HL-60/S4 treated with phorbol 12-myristate 13-acetate at 8.2 ng/mL for 4 days and 3 days (cell line): ENCODE results near the gene MRPL24.
"Not testable (repeated sequence)": the region's sequence is repeated elsewhere in the genome, so short reads cannot be mapped to it uniquely, and the experiment has no call there.

Experiments
- in situ Hi-C: fragments of 300-500 bp; cut with MboI; formaldehyde crosslinking; loops from 2 replicates; pipeline ENCODE4 v1.15.0; 2022; ENCODE audit warnings: low sequenced_read_pairs

The MRPL24 gene

DNA sequence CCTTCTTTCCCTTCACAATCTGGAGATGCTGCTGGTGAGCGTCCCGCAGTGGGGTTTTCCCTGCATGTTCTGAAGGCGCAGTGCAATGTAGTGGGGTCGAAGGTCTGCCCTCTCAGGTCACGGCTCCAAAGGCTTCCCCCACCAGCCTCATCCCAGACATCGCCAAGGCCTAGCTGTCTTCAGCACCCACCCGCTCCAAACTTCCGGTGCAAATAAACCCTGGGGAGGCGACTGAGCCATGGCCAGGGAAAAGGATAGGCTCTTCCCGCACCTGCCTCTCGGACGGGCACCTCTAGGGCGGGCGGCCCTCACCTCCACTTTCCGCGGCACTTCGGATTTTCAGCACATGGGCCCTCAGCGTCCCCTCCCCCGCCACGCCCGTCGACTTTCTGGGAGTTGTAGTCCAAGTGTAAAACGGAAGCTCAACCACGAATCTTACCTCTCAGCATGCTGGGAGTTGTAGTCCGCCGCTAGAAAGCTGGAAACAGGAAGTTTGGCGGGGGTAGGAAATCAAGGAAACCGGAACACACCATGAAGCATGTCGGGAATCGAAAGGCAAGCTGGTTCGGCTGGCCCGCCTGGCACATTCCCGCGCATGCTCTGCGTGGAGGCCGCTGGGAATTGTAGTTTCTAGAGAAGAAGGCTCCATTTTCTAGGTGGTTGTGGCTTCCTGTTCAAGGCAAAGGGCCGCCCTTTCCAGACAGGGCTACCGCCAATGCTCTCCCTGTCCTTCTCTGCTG, at the start of gene MRPL24:
Gene MRPL24 (minus strand): TSS at position 348 of the 740 bp plus-strand sequence. CDS start 2,384 bp downstream, outside the sequence.
- in situ Hi-C loops: no loop called here

- in situ Hi-C loops: loop anchor here (10.0 kb wide), 1 partner anchor 95 kb away; no protein-coding TSS in a partner anchor
Measured at GRCh38 chr1:156789621-156790318, 48.9 kb upstream of the MRPL24 start.

DNA sequence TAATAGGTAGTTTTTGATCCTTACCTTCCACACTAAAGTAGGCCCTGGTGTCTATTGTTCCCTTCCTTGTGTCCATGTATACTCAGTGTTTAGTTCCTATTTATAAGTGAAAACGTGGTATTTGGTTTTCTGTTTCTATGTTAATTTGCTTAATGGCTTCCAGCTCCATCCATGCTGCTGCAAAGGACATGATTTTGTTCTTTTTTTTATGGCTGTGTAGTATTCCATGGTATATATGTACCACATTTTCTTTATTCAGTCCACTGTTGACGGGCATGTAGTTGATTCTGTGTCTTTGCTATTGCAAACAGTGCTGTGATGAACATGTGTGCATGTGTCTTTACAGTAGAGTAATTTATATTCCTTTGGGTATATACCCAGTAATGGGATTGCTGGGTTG, 47.2 kb upstream of the MRPL24 start:
- in situ Hi-C loops: no loop called here

GRCh38 chr1:156786640-156787039, 45.8 kb upstream of the MRPL24 start:
- in situ Hi-C loops: no loop called here

DNA sequence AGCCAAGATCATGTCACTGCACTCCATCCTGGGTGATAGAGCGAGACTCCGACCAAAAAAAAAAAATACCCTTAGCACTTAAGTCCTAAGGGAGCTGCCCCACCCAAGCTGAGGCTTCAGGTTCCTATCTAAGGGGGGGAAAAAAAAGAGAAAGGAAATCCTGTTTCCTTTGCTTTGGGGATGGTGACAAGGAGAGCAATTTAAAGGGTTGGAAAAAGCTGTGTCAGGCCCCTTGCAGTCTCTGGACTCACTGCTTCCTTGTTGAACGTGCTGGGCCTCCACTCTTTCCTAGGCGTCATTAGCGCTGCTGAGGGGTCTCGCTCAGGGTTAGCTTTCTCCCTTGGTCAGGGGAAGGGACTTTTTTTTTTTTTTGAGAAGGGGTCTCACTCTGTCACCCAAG, 44.6 kb upstream of the MRPL24 start:
- in situ Hi-C loops: no loop called here

GRCh38 chr1:156781585-156782186, 40.8 kb upstream of the MRPL24 start:
- in situ Hi-C loops: no loop called here

GRCh38 chr1:156777573-156777972, 36.7 kb upstream of the MRPL24 start:
- in situ Hi-C loops: no loop called here

DNA sequence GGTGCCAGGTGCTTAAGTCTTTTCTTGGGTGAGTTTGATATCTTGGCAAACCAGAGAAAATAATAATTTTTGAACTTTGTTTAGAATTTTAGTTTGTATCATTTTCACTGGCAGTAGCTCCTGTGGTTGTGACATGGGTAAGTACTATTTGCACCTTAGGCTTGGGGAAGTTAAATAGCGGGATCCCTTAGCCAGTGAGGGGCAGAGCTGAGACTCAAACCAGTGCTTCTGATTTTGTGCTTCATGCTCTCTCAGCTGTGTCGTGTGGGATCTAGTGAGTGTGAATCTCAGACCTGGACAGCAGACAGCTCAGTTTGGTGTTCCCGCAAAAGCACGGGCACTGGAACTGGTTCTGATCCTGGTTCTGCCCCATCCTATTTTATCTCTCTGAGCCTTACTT, 36.1 kb upstream of the MRPL24 start:
- in situ Hi-C loops: no loop called here

GRCh38 chr1:156775799-156776198, 34.9 kb upstream of the MRPL24 start:
- in situ Hi-C loops: no loop called here

DNA sequence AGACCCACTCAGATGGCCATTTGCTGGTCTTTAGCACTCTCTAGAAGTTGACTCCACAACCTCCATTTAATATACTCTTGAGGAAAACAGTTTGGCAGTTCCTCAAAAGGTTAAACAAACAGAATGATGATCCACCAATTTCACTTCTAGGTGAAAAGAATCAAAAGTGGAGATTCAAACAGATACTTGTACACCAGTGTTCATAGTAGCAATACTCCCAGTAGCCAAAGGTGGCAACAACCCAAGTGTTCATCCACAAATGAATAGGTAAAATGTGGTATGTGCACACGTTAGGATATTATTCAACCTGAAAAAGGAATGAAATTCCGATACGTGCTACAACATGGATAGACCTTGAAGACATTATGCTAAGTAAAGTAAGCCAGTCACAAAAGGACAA, 32.7 kb upstream of the MRPL24 start:
- in situ Hi-C loops: no loop called here

DNA sequence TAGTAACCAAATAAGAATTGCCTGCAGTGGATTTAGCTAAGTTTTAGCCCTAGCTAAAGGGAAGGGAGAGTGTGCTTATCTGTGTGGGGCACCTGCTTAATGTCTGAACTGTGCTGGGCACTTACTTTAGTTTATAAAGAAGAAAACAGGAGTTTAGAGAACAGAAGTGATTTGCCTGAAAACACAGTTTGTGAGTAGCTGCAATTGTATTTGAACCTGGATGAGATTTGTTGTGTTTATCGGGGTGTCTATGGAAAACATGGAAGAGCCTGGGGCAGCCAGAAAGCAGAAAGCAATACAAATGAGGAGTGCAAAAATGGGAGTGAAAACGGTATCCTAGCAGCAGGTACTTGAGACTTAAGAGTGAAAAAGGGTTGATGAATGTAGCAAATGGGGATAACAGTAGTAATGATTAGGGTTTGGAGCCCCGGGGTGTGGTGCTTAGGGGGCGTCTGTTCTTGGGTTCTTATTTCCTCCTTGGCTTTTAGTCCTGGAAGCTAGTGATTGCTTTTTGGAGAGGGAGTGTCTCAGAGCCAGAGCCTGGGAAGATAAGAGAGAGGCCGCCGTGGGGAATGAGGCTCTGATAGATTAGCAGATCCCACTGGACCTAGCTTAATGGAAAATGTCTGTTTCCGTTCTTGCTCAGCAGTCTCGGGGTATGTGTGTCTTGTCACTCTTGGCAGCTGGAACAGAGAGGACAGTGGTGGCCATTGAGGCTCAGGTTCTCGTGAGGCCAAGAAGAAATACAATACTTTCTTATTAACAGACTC, 32.0 kb upstream of the MRPL24 start:
- in situ Hi-C loops: no loop called here

DNA sequence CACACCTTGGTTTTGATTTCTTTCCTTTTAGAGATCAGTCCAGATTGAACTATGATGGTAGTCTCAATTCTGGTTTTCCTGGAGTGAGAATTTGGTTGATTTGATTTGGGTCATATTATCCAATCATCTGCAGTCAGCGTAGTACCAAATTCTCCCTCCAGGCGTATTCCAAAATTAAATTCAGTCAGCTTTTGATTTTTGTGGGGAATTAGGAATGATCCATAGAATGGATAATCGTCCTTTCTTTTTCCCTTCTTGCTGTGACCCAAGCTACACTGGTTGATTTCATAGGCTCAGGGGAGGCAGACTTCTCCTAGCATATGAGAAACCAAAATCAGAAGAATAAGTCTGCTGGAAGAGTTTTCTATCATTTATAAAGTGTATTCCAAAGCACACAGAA, 31.3 kb upstream of the MRPL24 start:
- in situ Hi-C loops: no loop called here

DNA sequence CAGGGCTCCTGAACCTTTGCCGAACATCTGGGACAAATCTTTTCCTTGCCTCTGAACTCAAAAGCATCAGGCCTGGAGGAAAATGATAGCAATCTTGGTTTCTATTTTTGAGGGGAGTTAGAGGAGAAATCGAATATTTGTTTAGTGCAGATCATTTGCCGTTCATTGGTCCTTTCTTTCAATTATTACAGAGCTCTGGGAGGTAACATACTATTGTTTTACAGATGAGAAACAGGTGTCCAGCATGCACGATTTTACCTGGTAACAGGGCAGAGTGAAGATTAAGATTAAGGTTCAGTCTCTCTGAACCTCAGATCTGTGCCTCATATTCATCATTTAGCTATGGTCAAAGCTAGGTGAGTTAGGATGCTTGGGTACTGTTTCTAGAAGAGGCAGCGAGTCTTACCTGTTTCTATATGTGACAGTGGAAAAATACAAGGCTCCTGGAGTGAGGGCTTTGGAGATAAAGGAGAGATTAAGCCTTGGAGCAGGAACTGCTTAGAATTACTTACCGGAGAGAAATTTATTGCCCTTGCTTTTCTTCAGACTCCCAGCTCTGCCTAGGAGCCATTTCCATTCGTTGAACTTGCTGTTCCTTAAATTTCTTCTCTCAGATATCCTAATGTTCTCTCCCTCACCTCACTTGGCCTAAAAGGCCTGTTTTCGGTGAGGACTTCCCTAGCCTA, 27.9 kb upstream of the MRPL24 start:
- in situ Hi-C loops: no loop called here

DNA sequence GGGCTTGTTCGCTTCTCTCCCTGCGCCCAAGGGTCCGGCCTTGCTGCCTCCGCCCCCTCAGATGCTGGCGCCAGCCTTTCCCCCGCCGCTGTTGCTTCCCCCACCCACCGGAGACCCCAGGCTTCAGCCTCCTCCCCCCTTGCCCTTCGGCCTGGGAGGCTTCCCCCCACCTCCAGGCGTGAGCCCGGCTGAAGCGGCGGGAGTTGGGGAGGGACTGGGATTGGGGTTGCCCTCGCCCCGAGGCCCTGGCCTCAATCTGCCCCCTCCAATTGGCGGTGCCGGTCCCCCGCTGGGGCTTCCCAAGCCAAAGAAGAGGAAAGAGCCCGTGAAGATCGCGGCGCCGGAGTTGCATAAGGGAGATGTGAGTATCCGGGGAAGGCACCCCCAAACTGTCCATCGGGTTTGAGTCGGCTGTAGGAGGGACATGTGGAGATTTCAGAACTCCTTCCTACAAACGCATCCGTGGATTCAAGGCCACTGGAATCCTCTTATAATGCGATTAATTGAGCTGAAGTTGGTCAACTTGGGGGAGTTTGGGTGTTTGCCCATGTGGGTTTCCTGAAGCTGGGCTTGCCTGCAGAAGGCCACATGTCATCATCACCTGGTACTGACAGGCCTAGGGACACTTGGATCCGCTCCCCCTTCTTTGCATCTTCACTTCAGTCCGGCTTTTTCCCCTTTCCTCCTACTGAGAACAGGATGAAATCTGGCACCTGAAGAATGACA, 27.2 kb upstream of the MRPL24 start:
- in situ Hi-C loops: no loop called here

DNA sequence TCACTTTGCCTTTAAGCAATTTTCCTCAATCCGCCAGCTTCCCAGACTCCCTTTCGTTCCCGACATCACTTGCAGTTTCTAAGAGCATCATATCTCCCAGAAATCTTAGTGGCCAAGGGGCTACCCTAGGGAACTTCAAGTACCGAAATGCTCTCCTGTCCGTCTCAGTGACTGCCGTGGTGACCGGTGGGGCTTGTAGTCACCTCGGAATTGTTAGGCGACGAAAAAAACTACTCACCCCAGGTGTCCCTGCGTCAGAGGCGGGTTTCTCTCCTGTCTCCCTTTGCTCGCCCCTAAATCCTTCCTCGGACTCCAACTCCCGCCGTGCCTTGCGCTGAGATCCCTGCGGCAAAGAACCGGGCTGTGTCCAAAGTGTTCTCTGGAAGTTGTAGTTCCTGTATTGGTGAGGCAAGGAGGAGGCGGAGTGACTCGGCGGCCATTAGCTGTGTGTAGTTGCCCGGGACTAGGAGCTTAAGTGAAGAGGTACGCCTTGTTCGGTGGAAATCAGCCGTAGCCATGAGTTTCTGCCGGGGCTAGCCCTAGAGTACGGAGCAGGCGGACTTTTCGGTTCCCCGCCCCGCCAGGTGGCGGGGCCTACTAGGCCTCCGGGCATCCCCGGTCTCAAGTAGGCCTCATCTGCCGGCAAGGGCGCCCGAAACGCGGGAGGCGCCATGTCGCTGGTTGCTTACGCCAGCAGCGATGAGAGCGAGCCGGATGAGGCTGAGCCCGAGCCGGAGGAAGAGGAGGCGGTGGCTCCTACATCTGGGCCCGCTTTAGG, 26.4 kb upstream of the MRPL24 start, which contains the start of gene PRCC:
Gene PRCC (plus strand): TSS at position 435 of the 778 bp plus-strand sequence. CDS start 237 bp downstream, at position 672.
- in situ Hi-C loops: no loop called here

- in situ Hi-C loops: no loop called here
Measured at GRCh38 chr1:156766298-156767100, 25.6 kb upstream of the MRPL24 start.

- in situ Hi-C loops: no loop called here
Measured at GRCh38 chr1:156765666-156766065, 24.8 kb upstream of the MRPL24 start.

DNA sequence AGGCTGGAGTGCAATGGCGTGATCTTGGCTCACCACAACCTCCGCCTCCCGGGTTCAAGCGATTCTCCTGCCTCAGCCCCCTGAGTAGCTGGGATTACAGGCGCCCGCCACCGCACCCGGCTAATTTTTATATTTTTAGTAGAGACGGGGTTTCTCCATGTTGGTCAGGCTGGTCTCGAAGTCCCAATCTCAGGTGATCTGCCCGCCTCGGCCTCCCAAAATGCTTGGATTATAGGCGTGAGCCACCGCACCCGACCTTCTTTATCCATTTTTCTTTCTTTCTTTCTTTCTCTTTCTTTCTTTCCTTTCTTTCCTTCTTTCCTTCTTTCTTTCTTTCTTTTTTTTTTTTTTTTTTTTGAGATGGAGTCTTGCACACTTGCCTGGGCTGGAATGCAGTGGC, 24.2 kb upstream of the MRPL24 start:
- in situ Hi-C loops: not testable (repeated sequence)
